ENCODE results near the gene PHF21A. TPM values are rescaled to one million over a fixed set of nuclear protein-coding genes. Genes with fewer than 3 reads are reported as not detected.

PHF21A gene
- total and polyA plus RNA-seq, 2 donors (not counting 3 experiments of a cell fraction or from before 2014, with no cell fraction given), result 14.1 to 30.5 TPM

GRCh38 chr11:45983471-45983845, 137.8 kb downstream of the PHF21A start:
- Histone ChIP-seq H3K9me3 (replicated peaks; ENCODE audit: control insufficient read depth, insufficient read depth, low read length) (no peaks in the 10 kb centered on the region), H3K9ac (replicated peaks; ENCODE audit: extremely low read depth, insufficient read depth, low read length) (no peak overlapping the region), H3K27ac (ENCODE audit: insufficient read depth, low read depth, low read length) (no peak overlapping the region), H2AFZ (ENCODE audit: low read depth, low read length) (no peak overlapping the region), H3K27me3 (ENCODE audit: control insufficient read depth in 2 of 2, insufficient read depth in 2 of 2, low read length in 2 of 2) (no peaks in the 10 kb centered on the region), H3K9me1 (replicated peaks; ENCODE audit: control insufficient read depth, extremely low read depth, insufficient read depth, low read length) (no peaks in the 10 kb centered on the region), H4K20me1 (replicated peaks; ENCODE audit: control insufficient read depth, extremely low read depth, insufficient read depth, low read length) (peaks cover 2% of the 10 kb centered on the region), H3K4me2 (ENCODE audit: insufficient read depth, low read length) (no peak overlapping the region), H3K79me2 (ENCODE audit: control insufficient read depth, insufficient read depth, low read length) (no peaks in the 10 kb centered on the region), H3K4me3 (replicated peaks in 1 of 3; ENCODE audit: insufficient read depth in 1 of 3, low read depth in 1 of 3, low read length in 3 of 3) (no peak overlapping the region), H3K36me3 (ENCODE audit: control insufficient read depth in 2 of 2, extremely low read depth in 1 of 2, insufficient read depth in 2 of 2, low read length in 2 of 2) (peaks cover 0 to 4% of the 10 kb centered on the region in 2 experiments), H3K4me1 (ENCODE audit: control insufficient read depth, extremely low read depth, insufficient read depth, low read length) (peaks cover 4% of the 10 kb centered on the region)
- ChIA-PET POLR2A (interaction anchor here (0.8 kb wide), 1 partner anchor 15 kb away, joined by 3 read pairs; no protein-coding TSS in a partner anchor), CTCF (interaction anchor here (0.6 to 2.8 kb wide), 6 partner anchors 9 to 307 kb away, joined by 3 to 27 read pairs (median 7); no protein-coding TSS in a partner anchor)
- TF ChIP-seq MYC (IDR thresholded peaks at IDR 0.05; ENCODE audit: low read depth, low read length), result no peak
- no peak for TF ChIP-seq GATA2 (IDR thresholded peaks at IDR 0.05; ENCODE audit: insufficient read depth, insufficient read length, low read depth, low read length)
- TF ChIP-seq POLR2A (IDR thresholded peaks at IDR 0.05; ENCODE audit: low read depth, low read length), result no peak
- TF ChIP-seq POLR2AphosphoS5 (IDR thresholded peaks at IDR 0.05; ENCODE audit: insufficient read depth, low read depth, low read length), result no peak
- TF ChIP-seq, protein P1, sequence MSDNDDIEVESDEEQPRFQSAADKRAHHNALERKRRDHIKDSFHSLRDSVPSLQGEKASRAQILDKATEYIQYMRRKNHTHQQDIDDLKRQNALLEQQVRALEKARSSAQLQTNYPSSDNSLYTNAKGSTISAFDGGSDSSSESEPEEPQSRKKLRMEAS (IDR thresholded peaks at IDR 0.05; ENCODE audit: insufficient read depth, insufficient read length), result no peak
- TF ChIP-seq JUN (IDR thresholded peaks at IDR 0.05; ENCODE audit: borderline replicate concordance, insufficient read depth, insufficient read length, low read depth), result no peak
- no peak for TF ChIP-seq FOS (IDR thresholded peaks at IDR 0.05; ENCODE audit: borderline replicate concordance, insufficient read depth, low read length)
- no peak for TF ChIP-seq EZH2 (IDR thresholded peaks at IDR 0.05; ENCODE audit: borderline replicate concordance, low read depth, low read length, severe bottlenecking)
- no peak for TF ChIP-seq CTCF (IDR thresholded peaks at IDR 0.05; ENCODE audit: extremely low read depth in 1 of 2, insufficient read depth in 1 of 2, low read depth in 1 of 2, low read length in 2 of 2)
- no TSS peak for BruUV-seq (replicated peaks)
- DNase-seq (ENCODE audit: low read depth, low spot score), result no peak
- dilution Hi-C loops (cut with MboI; ENCODE audit: extremely low pct_ligation_motif_present, low sequenced_read_pairs) (no loop called here), intact Hi-C loops (cut with micrococcal nuclease) (no loop called here)
- FAIRE-seq, result no peak

All from endothelial cell of umbilical vein (primary cell).